M059J (cell line): Measurements from ENCODE around the gene WNK2. TPM values are rescaled to one million over a fixed set of nuclear protein-coding genes. Genes with fewer than 3 reads are reported as not detected.
"Not testable (repeated sequence)": the region's sequence is repeated elsewhere in the genome, so short reads cannot be mapped to it uniquely, and the experiment has no call there.

Experiments used
- DNase-seq: peaks from one replicate; pipeline ENCODE4 v3.0.0-alpha.2; 2012; ENCODE audit warnings: low read depth
- total RNA-seq: library from RNA; depleted of rRNA; stranded (reverse); fragments of >200 nt; shearing (Covaris generic); gene quantifications from 2 replicates; pipeline ENCODE4 v1.2.3, GENCODE V29; 2014

WNK2 gene
- total RNA-seq, 1 experiment from 2014 or later, result 0.02 TPM

DNA sequence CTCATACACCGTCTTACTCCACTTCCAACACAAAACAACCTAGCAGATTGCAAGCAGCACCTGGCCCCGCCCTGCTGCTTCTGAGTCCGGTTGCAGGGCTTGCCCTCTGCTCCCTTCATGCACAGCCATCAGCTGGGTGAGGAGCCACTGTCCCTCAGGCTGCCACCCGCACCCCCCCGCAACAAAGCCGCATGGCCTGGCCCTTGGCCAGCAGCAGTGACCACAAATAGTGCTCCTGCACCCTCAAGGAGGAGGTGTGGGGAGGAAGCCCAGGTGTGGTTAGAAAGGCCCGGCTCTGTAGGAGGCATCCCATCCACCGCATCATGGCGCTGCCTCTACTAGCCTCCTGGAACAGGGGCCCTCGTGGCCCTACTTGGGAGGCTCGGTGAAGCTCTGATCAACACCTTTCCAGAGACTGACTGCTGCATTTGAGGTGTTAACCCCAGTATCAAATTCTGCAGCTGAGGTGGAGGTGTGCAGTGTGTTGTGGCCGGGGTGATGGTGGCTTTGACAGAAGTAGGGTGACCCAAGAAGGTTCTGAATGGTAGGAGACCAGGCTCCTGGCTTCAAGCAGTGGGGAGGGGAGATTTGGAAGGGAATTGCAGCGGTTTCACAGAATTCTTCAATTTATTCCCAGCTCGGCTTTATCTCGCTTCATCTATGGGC lies 52.7 kb downstream of the WNK2 start:
- no peak for DNase-seq

DNA sequence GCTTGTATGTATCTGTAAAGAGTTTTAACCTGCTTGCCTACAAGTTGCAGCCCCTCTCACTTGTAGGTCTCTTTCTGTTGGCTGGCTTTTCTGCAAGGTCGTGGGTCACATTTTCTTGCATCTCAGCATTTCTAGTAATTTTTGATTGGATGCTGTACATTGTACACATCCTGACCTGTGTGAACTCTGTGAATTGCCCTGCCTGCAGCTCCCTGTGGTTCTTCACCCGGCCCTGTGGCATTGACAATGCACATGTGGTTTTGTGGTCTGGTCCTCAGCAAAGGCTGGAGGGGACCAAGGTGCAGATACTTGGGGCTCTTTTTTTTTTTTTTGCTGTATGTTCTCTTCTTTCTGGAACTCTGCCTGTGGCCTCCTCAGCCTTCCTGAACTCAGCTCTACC lies 53.6 kb downstream of the WNK2 start:
- DNase-seq, result peak; percentile 13

DNA sequence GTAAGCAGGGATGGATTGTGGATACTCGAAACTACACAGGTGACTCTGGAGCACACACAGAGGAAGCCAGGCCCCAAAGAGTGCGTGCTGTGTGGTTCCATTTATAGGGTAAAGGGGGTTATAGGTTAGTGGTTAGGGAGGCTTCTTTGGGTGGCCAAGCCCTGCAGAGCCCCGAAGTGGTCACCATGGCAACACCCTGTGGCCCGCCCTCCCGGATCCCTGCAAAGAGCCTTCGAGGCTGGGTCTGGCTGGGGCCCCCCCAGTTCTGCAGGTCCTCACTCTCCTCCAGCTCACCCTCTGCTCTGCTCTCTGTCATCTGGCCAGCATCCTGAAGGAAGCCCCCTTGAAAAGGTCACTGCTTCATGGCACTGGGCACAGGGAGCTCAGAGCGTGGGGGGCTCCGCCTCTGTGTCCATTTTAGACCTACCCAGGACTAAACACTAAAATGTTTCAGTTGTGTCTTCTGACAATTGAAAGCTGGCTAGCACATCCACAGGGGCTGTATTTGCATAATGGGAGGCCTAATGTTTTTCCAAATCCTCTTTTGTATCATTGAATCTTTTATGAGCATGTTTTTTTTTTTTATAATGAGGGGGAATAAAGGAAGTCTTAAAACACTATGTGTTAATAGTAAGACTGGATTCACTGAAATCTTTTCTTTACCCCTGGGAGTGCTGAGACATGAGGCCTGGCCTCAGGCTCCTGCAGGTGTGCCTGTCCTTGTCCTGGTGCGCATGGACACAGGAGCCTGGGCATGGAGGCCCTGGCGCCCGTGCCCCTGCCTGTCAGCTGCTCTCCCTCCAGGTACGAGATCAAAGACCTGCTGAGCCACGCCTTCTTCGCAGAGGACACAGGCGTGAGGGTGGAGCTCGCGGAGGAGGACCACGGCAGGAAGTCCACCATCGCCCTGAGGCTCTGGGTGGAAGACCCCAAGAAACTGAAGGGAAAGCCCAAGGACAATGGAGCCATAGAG lies 55.3 kb downstream of the WNK2 start:
- no peak for DNase-seq

DNA sequence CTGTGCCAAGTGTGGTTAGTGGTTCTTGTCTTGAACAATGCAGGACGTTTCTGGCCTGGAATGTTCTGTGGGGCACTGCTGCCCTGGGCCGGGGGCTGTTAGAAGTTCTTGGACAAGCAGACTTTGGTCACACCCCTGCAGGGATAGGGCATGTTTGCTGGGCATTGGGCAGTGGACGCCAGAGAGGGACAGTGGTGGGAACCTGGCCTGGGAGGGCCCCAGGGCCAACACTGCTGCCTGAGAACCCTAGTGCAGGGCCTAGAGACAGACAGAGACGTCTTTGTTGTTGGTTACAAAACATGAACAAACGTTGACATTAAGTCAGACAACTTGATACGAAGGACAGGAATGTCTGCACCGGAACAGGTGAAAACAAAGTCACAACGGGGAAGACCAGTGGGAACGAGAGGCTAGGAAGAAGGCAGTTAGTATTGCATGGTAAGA lies 57.0 kb downstream of the WNK2 start:
- no peak for DNase-seq

DNA sequence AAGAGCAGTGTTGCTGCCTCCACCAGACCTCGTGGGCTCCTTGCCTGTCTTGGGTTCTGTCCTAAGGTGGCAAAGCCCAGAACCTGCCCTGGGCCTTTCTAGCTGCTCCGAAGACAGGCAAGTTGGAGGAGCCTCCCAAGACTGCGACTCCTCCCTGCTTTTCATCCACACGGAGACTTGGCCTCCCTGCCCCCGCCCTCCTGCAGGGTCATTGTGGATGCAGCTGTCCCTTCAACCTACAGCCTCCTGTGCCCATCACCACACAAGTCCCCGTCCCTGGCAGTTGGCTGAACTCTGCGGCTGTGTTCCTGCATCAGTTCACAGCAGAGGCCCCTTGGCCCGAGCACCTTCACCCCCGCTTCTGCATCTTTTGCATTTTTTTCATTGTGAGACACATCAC lies 59.2 kb downstream of the WNK2 start:
- DNase-seq, result no peak

DNA sequence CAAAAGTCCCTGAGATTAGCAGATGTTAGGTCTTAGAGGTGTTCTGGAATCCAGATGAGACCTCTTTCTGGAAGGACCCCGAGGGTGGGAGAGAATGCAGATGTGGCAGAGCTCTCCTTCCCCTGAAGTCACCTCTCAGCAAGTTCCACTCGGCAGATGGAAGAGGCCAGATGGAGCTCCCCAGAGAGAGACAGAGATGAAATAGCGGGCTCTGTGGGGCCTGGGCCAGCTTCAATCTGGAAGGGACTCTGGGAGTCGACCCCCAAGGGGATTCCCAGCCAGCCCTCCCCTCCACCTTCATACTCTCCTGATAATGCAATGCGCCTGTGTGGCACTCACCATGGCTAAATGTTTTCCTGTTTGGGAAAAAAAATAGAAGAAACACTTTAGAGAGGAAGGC lies 60.2 kb downstream of the WNK2 start:
- DNase-seq, result no peak

DNA sequence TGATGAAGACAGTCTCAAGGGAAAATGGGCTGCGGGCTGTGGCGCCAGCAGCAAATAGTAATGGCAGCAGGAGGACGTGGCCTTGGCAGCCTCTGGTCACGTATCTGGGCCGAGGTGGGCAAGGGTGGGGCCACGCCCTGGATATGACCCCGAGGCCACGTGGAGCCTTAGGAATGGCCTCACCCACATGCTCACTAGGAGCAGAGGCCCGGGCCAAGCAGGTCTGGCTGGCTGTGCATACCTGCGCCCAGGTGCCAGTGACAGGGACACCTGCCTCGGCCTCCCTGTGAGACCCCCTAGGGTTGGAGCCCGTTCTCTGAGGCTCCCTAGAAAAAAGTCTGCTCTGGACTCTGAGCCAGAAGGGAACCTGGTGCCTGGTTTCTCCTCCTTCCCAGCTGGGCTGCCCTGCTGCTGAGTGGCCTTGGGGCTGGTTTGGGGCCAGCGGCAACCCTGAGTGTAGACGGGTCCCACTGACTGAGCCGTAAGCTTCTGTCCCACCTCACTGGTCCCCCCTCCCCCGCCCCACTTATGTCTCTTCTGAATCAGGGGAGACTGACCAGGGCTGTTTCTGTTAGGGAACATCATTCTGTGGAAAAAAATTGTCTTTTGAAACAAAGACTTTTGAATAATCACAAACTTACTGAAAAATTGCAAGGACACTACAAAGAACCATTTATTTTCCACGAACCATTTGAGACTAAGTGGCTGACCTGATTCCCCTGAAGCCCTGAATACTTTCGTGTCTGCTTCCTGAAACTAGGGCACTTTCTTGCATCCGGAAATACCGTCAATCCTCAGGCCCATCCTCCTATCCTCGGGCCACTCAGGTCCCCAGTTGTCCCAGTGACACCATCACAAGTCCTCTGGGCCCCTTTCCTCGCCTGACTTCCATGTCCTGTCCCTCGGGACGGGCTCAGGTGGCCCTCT lies 60.8 kb downstream of the WNK2 start:
- no peak for DNase-seq

DNA sequence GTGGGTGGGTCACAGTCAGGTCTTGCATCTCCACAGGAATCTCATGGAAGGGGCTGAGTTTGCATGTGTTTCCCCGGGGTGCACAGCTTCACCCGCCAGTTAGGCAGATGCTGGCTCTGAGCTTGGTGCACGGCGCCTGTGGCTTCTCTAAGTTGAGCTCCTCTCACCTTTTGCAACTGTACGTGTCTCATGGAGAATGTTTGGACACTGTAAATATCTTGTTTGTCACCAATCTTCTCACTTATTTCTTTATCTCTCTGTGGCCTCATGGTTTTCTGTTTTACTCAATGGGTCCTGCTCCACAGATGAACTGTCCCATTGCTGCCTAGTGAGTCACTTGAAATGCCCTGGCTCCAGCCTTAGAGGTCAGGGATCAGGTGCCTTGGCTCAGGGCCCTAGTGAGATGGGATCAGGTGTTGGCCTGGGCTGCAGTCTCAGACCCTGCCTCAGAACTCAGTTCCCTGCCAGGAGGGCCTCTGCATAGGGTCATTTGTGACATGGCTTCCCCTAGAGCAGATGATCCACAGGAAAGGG lies 61.6 kb downstream of the WNK2 start:
- DNase-seq, result peak; percentile 16

DNA sequence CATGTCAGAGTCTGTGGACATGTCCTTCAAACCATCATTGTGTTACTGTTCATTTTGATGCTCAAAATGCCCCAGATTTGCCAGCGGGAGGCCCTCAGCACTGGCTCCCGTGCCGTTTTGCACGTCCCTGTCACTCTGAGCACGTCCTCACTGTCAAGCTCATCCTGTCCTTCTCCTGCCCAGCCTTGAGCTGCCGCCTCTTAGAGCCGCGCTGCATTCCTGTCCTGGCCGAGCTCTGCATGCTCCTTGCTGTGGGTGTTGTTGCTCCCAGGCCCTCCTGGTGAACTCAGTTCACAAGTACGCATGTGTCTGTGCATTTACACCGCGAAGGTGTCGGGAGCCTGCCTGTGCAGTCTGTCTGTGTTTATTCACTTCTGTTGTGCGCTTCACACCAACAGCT lies 62.2 kb downstream of the WNK2 start:
- DNase-seq, result no peak

DNA sequence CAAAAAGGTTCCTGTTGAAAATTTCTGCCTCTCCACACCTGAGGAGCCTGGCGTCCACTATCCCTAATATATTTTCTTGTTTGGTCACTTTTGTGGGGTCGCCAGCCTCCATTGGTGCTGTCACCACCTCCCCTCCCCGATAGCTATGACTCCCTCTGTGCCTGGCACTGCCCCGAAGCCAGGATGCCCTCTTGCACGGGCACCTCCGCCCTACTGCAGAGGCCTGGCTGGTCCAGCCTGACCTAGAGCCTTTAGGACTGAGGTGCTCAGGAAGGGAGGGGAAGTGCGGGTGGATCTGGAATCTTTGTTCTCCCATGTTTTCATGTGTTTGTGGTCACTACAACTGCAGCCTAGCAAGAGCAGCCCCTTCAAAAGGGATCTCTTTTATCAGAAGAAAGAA lies 62.6 kb downstream of the WNK2 start:
- no peak for DNase-seq

DNA sequence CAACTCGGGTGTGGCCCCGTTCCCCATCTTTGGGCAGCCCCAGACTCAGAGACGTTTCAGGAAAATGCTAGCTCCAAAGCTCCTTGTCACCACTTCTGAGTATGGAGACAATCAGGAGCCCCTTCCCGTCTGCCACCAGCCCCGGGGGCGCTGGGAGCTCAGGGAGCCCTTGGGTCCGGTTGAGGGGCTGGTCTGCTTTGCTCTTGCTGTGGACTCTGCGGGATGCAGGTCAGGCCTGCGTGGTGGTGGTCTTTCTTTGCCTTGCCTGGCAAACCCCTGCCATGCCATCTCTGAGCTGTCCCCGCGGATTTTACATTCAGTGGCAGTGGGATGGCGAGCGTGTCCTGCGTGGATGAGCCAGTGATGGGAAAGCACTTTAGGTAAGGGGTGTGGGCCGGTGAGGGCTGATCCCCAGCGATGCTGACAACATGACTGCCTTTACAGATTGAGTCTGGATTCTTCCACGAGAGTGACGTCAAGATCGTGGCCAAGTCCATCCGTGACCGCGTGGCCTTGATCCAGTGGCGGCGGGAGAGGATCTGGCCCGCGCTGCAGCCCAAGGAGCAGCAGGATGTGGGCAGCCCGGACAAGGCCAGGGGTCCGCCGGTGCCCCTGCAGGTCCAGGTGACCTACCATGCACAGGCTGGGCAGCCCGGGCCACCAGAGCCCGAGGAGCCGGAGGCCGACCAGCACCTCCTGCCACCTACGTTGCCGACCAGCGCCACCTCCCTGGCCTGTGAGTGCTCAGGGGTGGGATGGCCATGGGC lies 63.3 kb downstream of the WNK2 start:
- no peak for DNase-seq

DNA sequence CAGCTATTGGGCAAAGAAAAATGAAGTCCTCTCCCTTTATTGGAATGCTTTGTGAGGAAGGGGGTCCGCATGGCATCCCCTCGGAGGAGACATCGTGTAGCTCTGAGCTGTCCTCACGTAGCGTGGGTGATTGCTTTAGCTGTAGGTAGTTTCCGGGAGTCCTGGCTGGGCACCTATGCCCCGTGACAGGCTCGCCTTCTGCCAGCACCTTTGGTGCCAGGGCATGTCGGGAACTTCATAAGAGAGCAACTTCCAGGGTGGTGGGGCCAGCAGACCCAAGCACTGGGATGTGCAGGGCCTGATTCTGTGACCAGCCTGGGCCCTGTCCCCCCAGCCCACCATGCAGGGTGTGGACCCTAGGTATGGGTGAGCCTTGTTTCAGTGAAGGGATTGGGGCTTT lies 64.0 kb downstream of the WNK2 start:
- no peak for DNase-seq

DNA sequence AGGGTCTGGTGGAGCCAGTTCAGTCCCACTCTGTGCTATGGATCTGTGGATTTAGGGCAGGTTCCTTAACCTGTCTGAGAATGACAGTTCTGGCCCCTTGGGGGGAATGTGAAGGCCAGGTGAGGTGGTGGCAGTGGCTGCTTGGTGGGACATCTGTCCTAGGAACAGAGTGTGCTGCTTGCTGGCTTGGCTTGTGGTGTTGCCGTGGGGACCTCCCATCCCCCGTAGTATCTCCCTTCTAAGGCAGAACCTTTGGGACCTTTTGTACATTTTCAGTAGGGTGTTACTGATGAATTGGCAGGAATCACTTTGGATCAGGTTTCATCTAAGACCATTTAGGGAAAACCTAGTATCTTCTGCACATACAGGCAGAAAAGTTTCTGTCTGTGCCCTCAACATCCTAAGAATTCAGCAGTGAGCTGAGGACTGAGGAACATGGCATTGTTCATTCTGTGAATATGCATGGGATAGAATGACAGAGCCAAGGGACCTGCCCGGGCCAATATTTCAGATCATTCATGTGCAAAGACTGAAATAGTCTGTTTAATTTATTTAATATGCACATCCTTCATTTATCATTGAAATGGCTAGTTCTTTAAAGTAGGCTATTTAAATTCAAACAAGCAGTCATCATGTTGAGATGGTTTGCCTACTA lies 64.6 kb downstream of the WNK2 start:
- DNase-seq, result no peak

DNA sequence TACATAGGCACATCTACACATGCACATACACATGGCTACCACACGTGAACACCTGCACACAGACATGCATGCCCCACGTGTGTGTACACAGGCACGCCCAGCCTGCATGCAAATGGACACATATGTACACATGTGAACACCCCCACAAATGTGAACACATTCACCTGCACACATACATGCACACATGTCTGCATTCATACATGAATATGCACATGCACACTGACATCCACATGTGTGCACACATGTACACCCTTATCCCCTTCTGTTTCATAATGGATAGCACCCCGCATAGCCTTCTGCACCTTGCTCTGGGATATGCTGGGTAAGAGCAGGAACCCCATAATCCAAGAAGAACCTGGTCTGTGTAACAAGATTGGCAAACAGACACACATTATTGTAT lies 66.2 kb downstream of the WNK2 start:
- DNase-seq, result no peak

DNA sequence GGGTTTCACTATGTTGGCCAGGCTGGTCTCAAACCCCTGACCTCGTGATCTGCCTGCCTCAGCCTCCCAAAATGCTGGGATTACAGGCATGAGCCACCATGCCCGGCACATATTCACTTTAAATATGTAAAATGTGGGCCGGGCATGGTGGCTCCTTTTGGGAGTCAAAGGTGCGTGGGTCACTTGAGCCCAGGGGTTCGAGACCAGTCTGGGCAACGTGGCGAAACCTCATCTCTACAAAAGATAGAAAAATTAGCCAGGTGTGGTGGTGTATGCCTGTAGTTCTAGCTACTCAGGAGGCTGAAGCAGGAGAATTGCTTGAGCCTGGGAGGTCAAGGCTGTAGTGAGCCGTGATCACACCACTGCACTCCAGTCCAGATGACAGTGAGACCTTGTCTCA lies 67.4 kb downstream of the WNK2 start:
- DNase-seq, result not testable (repeated sequence)

DNA sequence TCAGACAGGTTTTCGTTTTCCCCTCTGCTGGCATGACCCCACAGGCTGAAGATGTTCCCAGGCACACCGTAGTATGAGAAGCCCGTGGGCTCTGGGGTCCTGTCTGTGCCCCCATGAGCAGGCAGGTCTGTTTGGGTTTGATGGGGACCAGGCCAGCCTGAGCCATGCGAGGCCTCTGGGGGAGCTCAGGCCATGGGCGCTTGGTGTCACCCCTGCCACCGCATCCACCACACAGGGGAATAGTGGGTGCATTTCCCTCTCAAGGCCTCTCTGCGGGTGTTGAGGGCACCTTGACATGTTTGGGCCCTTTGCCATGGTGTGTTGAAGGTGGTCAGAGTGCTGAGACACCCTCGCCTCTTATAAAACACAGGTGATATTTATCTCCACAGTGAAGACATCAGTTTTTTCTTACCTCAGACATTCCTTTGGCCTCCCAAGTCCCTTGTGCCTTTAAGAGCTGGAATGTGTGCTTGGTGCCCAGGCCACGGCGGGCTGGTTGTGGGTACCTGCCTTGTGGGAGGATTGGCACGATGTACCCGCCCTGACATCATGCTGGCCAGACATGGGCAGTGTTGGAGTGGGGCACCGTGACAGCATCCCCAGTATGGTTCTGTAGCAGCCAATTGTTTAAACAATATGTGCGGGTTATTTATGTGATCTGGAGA lies 68.3 kb downstream of the WNK2 start:
- DNase-seq, result no peak

DNA sequence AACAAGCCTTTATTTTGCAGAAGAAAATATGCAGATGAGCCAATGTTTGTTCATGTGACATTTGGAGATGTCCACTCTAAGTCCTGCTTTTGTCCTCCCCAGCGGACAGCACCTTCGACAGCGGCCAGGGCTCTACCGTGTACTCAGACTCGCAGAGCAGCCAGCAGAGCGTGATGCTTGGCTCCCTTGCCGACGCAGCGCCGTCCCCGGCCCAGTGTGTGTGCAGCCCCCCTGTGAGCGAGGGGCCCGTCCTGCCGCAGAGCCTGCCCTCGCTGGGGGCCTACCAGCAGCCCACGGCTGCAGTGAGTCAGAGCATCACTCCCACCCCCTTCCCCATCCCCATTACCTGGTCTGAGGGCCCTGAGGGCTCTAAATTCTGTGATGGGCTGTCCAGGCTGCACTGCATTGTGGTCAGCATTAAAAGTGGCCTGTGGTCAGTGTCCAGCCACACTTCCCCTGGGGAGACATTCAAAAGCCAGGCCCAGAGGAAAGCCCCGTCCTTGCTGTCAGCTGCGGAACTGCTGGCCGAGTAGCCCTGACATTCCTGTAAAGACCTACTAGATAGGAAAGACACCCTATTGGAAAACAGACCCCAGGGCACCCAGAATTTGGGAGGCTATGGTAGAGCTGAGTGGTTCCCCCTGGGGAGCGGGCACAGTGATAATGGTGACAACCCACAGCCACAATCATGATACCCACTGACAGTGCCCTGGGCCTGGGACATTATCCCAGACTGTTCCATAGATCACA lies 69.0 kb downstream of the WNK2 start:
- DNase-seq, result peak; percentile 27

DNA sequence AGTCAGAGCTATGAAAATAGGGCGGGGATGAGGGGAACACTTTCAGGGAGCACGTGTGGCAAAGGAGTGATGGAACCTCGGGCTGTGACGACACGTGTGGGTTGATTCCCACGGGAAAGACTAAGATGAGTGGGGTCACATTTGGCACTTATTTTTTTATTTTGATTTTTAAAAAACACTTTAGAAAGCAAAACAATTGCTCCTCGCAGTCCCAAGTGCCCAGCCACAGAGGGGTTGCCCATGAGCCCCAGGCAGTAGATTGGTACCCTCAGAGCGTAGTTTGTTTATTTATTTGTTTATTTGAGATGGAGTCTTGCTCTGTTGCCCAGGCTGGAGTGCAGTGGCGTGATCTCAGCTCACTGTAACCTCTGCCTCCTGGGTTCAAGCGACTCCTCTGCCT lies 69.7 kb downstream of the WNK2 start:
- DNase-seq, result no peak

DNA sequence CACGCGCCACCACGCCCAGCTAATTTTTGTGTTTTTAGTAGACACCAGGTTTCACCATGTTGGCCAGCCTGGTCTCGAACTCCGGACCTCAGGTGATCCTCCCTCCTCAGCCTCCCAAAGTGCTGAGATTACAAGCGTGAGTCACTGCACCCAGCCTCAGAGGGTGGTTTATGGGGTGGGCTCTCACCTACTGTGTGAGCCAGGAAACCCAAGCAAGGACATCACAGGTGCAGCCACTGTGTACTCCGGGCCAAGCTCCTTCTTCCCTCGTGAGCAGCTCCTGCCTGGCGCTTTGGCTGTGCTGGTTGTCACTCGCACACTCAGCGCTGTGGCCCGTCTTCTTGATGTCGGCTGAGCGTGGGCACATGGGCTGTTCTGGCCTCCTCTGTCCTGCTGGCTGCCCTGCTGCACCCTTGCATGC lies 70.1 kb downstream of the WNK2 start:
- no peak for DNase-seq
